ENCODE measurements around the gene POLK.

Gene POLK

DNA sequence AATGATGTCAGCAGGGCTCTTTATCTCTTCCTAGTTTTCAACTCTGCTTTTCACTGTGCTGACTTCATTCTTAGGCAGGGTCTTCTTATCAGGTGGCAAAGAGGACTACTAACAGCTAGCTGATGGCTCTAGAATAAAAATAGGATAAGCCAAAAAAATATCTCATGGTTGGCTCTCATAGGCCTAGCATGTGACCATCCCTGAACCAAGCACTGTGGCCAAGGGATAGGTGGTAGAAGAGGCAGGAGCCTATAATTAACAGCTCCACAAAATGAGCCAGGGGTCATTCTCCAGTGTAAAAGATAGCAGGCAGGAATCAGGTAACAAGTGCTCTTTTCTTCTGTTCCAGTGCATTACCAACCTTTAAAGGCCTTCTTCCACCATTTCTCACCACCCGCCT, 120.6 kb downstream of the POLK start:
- TF ChIP-seq REST (IDR thresholded peaks at IDR 0.05; ENCODE audit: insufficient read depth in 1 of 2, low read depth in 2 of 2, low read length in 2 of 2) (no peak), POLR2AphosphoS5 (IDR thresholded peaks at IDR 0.05; ENCODE audit: low read depth, low read length) (no peak), FOXP2 (optimal IDR thresholded peaks at IDR 0.05; ENCODE audit: borderline replicate concordance, extremely low read depth, extremely low read length, insufficient read depth) (no peak), TAF1 (IDR thresholded peaks at IDR 0.05; ENCODE audit: borderline replicate concordance, insufficient read depth, low read length) (no peak), SIN3A (IDR thresholded peaks at IDR 0.05; ENCODE audit: borderline replicate concordance, insufficient read depth, low read length) (no peak)

- no peak for TF ChIP-seq SIN3A (IDR thresholded peaks at IDR 0.05; ENCODE audit: borderline replicate concordance, insufficient read depth, low read length)
- no peak for TF ChIP-seq REST (IDR thresholded peaks at IDR 0.05; ENCODE audit: insufficient read depth in 1 of 2, low read depth in 2 of 2, low read length in 2 of 2)
- no peak for TF ChIP-seq TAF1 (IDR thresholded peaks at IDR 0.05; ENCODE audit: borderline replicate concordance, insufficient read depth, low read length)
- no peak for TF ChIP-seq POLR2AphosphoS5 (IDR thresholded peaks at IDR 0.05; ENCODE audit: low read depth, low read length)
- no peak for TF ChIP-seq FOXP2 (optimal IDR thresholded peaks at IDR 0.05; ENCODE audit: borderline replicate concordance, extremely low read depth, extremely low read length, insufficient read depth)
Measured at GRCh38 chr5:75637949-75638348, 126.3 kb downstream of the POLK start.

DNA sequence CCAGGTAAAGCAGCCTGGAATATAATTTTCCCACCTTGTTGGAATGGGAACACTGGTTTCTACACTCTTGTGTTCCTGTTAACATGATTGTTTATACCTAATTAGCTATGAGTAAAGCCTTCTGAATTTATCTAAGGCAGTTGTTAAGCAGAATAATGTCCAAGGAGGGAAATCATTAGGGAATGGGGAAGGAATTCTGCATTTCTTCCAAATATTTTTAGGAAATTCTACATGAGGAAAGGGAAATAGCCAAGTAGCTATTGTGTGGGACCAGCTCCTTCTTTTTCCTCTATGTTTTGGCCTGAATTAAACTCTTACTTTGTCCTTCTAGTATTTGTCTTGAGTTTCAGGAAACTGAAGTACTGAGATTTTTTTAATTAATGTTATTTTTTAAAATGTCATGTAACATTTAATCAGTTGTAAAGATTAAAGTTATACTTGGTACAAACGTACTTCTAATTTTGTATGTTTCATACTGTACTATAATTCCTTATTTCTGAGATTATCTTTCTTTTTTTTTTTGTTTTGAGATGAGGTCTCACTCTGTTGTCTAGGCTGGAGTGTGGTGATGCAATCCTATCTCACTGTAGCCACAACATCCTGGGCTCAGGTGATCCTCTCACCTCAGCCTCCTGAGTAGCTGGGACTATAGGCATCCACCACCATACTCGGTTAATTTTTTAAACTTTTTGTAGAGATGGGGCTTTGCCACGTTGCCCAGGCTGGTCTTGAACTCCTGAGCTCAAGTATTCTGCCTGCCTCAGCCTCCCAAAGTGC, 128.0 kb downstream of the POLK start:
- TF ChIP-seq POLR2AphosphoS5 (IDR thresholded peaks at IDR 0.05; ENCODE audit: low read depth, low read length) = no peak

DNA sequence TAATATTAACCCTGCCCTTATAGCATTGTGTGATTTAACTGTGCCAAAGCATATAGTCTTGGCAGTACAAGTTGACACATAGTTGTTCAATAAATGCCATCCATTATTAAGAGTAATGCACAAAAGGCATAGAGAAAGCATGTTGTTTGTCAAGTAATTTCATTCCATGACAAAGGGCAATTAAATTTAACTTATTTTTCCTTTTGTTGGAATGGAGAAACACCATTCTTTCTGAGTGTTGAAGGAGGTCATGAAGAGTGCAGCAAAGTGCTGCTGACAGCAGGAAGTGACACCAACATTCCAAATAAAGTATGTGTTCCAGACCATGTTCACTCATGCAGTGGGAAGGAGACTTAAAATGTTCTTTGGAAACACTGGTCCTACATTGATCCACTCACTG, 128.7 kb downstream of the POLK start:
- TF ChIP-seq POLR2AphosphoS5 (IDR thresholded peaks at IDR 0.05; ENCODE audit: low read depth, low read length) = no peak
- no peak for TF ChIP-seq REST (IDR thresholded peaks at IDR 0.05; ENCODE audit: insufficient read depth in 1 of 2, low read depth in 2 of 2, low read length in 2 of 2)
- no peak for TF ChIP-seq SIN3A (IDR thresholded peaks at IDR 0.05; ENCODE audit: borderline replicate concordance, insufficient read depth, low read length)

- TF ChIP-seq TAF1 (IDR thresholded peaks at IDR 0.05; ENCODE audit: borderline replicate concordance, insufficient read depth, low read length) (no peak), SIN3A (IDR thresholded peaks at IDR 0.05; ENCODE audit: borderline replicate concordance, insufficient read depth, low read length) (no peak), REST (IDR thresholded peaks at IDR 0.05; ENCODE audit: insufficient read depth in 1 of 2, low read depth in 2 of 2, low read length in 2 of 2) (no peak), FOXP2 (optimal IDR thresholded peaks at IDR 0.05; ENCODE audit: borderline replicate concordance, extremely low read depth, extremely low read length, insufficient read depth) (no peak), POLR2AphosphoS5 (IDR thresholded peaks at IDR 0.05; ENCODE audit: low read depth, low read length) (no peak)
Measured at GRCh38 chr5:75640826-75641225, 129.1 kb downstream of the POLK start.

Measured in PFSK-1 (cell line).